HepG2 (cell line): ENCODE results near the gene EMP2. TPM values are rescaled to one million over a fixed set of nuclear protein-coding genes. Genes with fewer than 3 reads are reported as not detected.

Source experiments
- ATAC-seq: fragments of 200-7000 bp; cut with Tn5 transposase; 3 replicates; pipeline ENCODE4 v1.9.1; 2020; ENCODE audit warnings: mild to moderate bottlenecking, moderate library complexity
- BruUV-seq: library from RNA; stranded (reverse); fragments of 400-500 nt; replicated peaks from 2 replicates; lab custom pipeline; 2021; lab: Mats Ljungman, UMichigan
- CTCF ChIA-PET: fragments of 300-600 bp; formaldehyde crosslinking; extraction: SDS; loops from one replicate; lab custom pipeline; 2021; ENCODE audit warnings: low total read pairs, inconsistent platforms, low intra/inter-chr PET ratio; lab: Yijun Ruan, JAX
- POLR2A ChIA-PET: fragments of 350-600 bp; sonication (Branson Sonifier 250); formaldehyde crosslinking; loops from one replicate; lab custom pipeline; 2020; ENCODE audit warnings: antibody characterized with exemption, inconsistent platforms; lab: Yijun Ruan, JAX
- DNase-seq: peaks from one replicate; pipeline ENCODE4 v3.0.0-alpha.2; 2015; ENCODE audit warnings: low spot score
- FAIRE-seq: peaks from 3 replicates; lab custom pipeline; 2011; peaks lifted over from hg19 to GRCh38; lab: Jason Lieb, UNC
- H2AFZ ChIP-seq: one replicate; pipeline ENCODE4 v1.6.1; 2011; ENCODE audit warnings: low read length, inconsistent platforms
- H3K27ac ChIP-seq: fragments of 300-600 bp; 3 replicates; pipeline ENCODE4 v1.8.0; 2011; ENCODE audit warnings: mixed run types, mild to moderate bottlenecking, mixed read lengths, low read length, inconsistent platforms; ENCODE audit not compliant: insufficient read depth; ENCODE audit errors: extremely low read length
- H3K27me3 ChIP-seq, 2 experiments: fragments of 200-600 bp in 1 of 2; 2 replicates in 1 of 2; 3 replicates in 1 of 2; pipeline versions ENCODE4 v1.6.0 to v1.8.0; 2011; ENCODE audit warnings: low read length in 2 of 2, mild to moderate bottlenecking in 2 of 2, moderate library complexity in 2 of 2, inconsistent platforms in 1 of 2; ENCODE audit not compliant: insufficient read depth in 2 of 2, control insufficient read depth in 1 of 2
- H3K36me3 ChIP-seq, 2 experiments: fragments of 200-600 bp in 1 of 2; replicated peaks in 1 of 2; 2 replicates in 1 of 2; 3 replicates in 1 of 2; pipeline versions ENCODE4 v1.5.1 to v1.8.0; 2011; ENCODE audit warnings: low read length in 2 of 2, inconsistent platforms in 1 of 2; ENCODE audit not compliant: insufficient read depth in 2 of 2, control insufficient read depth in 1 of 2
- H3K4me1 ChIP-seq: 2 replicates; pipeline ENCODE4 v1.5.1; 2012; ENCODE audit warnings: low read length, inconsistent platforms; ENCODE audit not compliant: insufficient read depth
- H3K4me2 ChIP-seq: 2 replicates; pipeline ENCODE4 v1.6.0; 2011; ENCODE audit warnings: low read depth, low read length, inconsistent platforms
- H3K4me3 ChIP-seq, 3 experiments: fragments of 200-600 bp in 1 of 3; sonication (generic), shearing (Covaris generic) in 1 of 3; replicated peaks in 1 of 3; 2 replicates each; pipeline ENCODE4 v1.5.1; 2011 to 2016; ENCODE audit warnings: low read length in 3 of 3, inconsistent platforms in 2 of 3, low read depth in 2 of 3, mild to moderate bottlenecking in 2 of 3, control low read depth in 1 of 3, mixed read lengths in 1 of 3; ENCODE audit not compliant: insufficient read depth in 1 of 3
- H3K79me2 ChIP-seq: one replicate; pipeline ENCODE4 v1.6.1; 2011; ENCODE audit warnings: low read length, inconsistent platforms; ENCODE audit not compliant: insufficient read depth
- H3K9ac ChIP-seq: 2 replicates; pipeline ENCODE4 v1.6.0; 2011; ENCODE audit warnings: mild to moderate bottlenecking, low read depth, low read length, inconsistent platforms; ENCODE audit not compliant: insufficient read depth
- H3K9me3 ChIP-seq: 2 replicates; pipeline ENCODE4 v1.5.1; 2012; ENCODE audit warnings: mild to moderate bottlenecking, low read length
- H4K20me1 ChIP-seq: 2 replicates; pipeline ENCODE4 v1.6.0; 2011; ENCODE audit warnings: inconsistent platforms, mild to moderate bottlenecking, low read length, moderate library complexity; ENCODE audit not compliant: insufficient read depth
- HNRNPK ChIP-seq: fragments of 200-400 bp; formaldehyde crosslinking; IDR thresholded peaks from 2 replicates; pipeline ENCODE4 v1.6.1; 2018; ENCODE audit warnings: low read length, low read depth, moderate library complexity, mild to moderate bottlenecking; ENCODE audit not compliant: poor library complexity, severe bottlenecking
- JARID2 ChIP-seq: sonication (generic); formaldehyde crosslinking; IDR thresholded peaks from 2 replicates; pipeline ENCODE4 v1.8.1; 2023; ENCODE audit warnings: missing genetic modification reagents, inconsistent platforms; ENCODE audit not compliant: insufficient replicate concordance
- PCBP2 ChIP-seq: fragments of 200-400 bp; formaldehyde crosslinking; optimal IDR thresholded peaks from 2 replicates; pipeline ENCODE3; 2018; ENCODE audit warnings: low read length, low read depth; ENCODE audit not compliant: poor library complexity, severe bottlenecking
- in situ Hi-C: cut with HindIII; loops from 2 replicates; pipeline ENCODE4 v1.10.0; 2017; ENCODE audit warnings: low pct_unique_long_range_greater_than_20kb; ENCODE audit not compliant: extremely low pct_ligation_motif_present
- intact Hi-C: fragments of 100-400 bp; cut with micrococcal nuclease; formaldehyde crosslinking; loops from one replicate; pipeline ENCODE4 v1.10.0; 2022; ENCODE audit not compliant: unreplicated experiment
- polyA plus RNA-seq, 8 experiments: library from polyadenylated mRNA; depleted of rRNA in 3 of 8; stranded (reverse) in 7 of 8; unstranded in 1 of 8; fragments of >200 nt; fragmentation: Illumina TruSeq in 4 of 8; extraction: Trizol in 4 of 8; gene quantifications; 2 replicates each; pipeline versions ENCODE4 v1.2.1 to v1.2.3, GENCODE V29; 2011 to 2016; ENCODE audit warnings: low read depth in 4 of 8, missing spikeins in 1 of 8, mixed read lengths in 1 of 8; ENCODE audit not compliant: insufficient read depth in 1 of 8
- total RNA-seq, 5 experiments: library from RNA; depleted of rRNA; stranded (reverse); fragments of >200 nt; fragmentation: Illumina TruSeq; extraction: Trizol; gene quantifications; 2 replicates each; pipeline ENCODE4 v1.2.3, GENCODE V29; 2016; ENCODE audit warnings: low read depth in 1 of 5
- TF ChIP-seq, protein P1 (sequence below): IDR thresholded peaks from 2 replicates; pipeline ENCODE4 v1.6.1; 2016; ENCODE audit warnings: missing genetic modification reagents, missing compliant biosample characterization
- TF ChIP-seq, protein P2 (sequence below): sonication (generic); formaldehyde crosslinking; IDR thresholded peaks from 2 replicates; pipeline ENCODE4 v1.4.0; 2020; ENCODE audit warnings: mild to moderate bottlenecking, missing genetic modification reagents

Gene EMP2
- total and polyA plus RNA-seq, 2 of the 13 experiments (the other 11 are each of a cell fraction or from before 2014, with no cell fraction given), result 24.6 to 91.2 TPM

DNA sequence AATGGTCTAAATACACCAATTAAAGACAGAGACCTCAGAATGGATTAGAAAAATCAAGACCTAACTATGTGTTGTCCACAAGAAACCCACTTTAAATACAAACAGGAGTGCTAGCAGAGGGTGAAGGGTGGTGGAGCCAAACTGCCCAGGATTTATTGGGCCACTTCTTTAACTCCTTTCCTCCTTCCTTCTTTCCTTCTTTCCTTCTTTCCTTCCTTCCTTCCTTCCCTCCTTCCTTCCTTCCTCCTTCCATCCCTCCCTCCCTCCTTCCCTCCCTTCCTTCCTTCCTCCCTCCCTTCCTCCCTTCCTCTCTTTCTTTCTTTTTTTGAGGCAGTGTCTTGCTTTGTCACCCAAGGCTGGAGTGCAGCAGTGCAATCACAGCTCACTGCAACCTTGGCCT lies 34.3 kb upstream of the EMP2 start:
- H3K4me1 ChIP-seq, result peaks cover 100% of the 10 kb centered on the region
- H3K27me3 ChIP-seq, result no peaks in the 10 kb centered on the region
- H2AFZ ChIP-seq, result no peak overlapping the region
- intact Hi-C loops (no loop called here), in situ Hi-C loops (no loop called here)
- H3K9me3 ChIP-seq, result no peaks in the 10 kb centered on the region
- no peak overlapping the region for H3K27ac ChIP-seq
- no TSS peak for BruUV-seq
- H3K4me3 ChIP-seq, result no peak overlapping the region
- POLR2A ChIA-PET, result interaction anchor here (0.7 kb wide), 1 partner anchor 36 kb away, joined by 3 read pairs; no protein-coding TSS in a partner anchor
- no peaks in the 10 kb centered on the region for H3K79me2 ChIP-seq
- no peak for TF ChIP-seq JARID2 (CRISPR knock-in tag)
- TF ChIP-seq, protein P1, sequence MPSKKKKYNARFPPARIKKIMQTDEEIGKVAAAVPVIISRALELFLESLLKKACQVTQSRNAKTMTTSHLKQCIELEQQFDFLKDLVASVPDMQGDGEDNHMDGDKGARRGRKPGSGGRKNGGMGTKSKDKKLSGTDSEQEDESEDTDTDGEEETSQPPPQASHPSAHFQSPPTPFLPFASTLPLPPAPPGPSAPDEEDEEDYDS (CRISPR knock-in tag), result no peak
- TF ChIP-seq, protein P2, sequence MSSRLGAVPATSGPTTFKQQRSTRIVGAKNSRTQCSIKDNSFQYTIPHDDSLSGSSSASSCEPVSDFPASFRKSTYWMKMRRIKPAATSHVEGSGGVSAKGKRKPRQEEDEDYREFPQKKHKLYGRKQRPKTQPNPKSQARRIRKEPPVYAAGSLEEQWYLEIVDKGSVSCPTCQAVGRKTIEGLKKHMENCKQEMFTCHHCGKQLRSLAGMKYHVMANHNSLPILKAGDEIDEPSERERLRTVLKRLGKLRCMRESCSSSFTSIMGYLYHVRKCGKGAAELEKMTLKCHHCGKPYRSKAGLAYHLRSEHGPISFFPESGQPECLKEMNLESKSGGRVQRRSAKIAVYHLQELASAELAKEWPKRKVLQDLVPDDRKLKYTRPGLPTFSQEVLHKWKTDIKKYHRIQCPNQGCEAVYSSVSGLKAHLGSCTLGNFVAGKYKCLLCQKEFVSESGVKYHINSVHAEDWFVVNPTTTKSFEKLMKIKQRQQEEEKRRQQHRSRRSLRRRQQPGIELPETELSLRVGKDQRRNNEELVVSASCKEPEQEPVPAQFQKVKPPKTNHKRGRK (CRISPR knock-in tag), result 0 out of 2 replicates have a peak, but pooled peaks have one; percentile 56
- peak; percentile 63 for TF ChIP-seq HNRNPK
- peak; percentile 88 for TF ChIP-seq PCBP2
- ATAC-seq, result no peak
- FAIRE-seq, result no peak
- no peak overlapping the region for H3K9ac ChIP-seq
- CTCF ChIA-PET, result no interaction called here
- no peaks in the 10 kb centered on the region for H3K36me3 ChIP-seq
- H4K20me1 ChIP-seq, result no peaks in the 10 kb centered on the region
- no peak for DNase-seq
- H3K4me2 ChIP-seq, result no peak overlapping the region
